Right atrium auricular region (tissue), 2 donors: ENCODE data around the gene TUBGCP2. TPM values are rescaled to one million over a fixed set of nuclear protein-coding genes. Genes with fewer than 3 reads are reported as not detected.

Source experiments
- DNase-seq: peaks from one replicate; pipeline ENCODE4 v3.0.0-alpha.2; 2019; ENCODE audit warnings: low spot score
- H3K27ac ChIP-seq, 2 donors: fragments of 200-600 bp; sonication (generic); 1 replicate in 1 of 2; 2 replicates in 1 of 2; pipeline ENCODE4 v1.5.1; 2016 to 2019
- H3K27me3 ChIP-seq, 2 donors: fragments of 200-600 bp; sonication (generic); one replicate each; pipeline versions ENCODE4 v1.5.1 to v1.6.0; 2017 to 2019
- H3K36me3 ChIP-seq: fragments of 200-600 bp; sonication (generic); one replicate; pipeline ENCODE4 v1.5.1; 2016
- H3K4me1 ChIP-seq, 2 donors: fragments of 200-600 bp; sonication (generic); one replicate each; pipeline versions ENCODE4 v1.5.1 to v1.6.0; 2017 to 2019
- H3K4me3 ChIP-seq, 2 donors: fragments of 200-600 bp; sonication (generic); 1 replicate in 1 of 2; 2 replicates in 1 of 2; pipeline ENCODE4 v1.5.1; 2017 to 2019; ENCODE audit warnings: mild to moderate bottlenecking in 1 of 2, moderate library complexity in 1 of 2
- H3K9me3 ChIP-seq, 2 donors: fragments of 200-600 bp; sonication (generic); one replicate each; pipeline ENCODE4 v1.5.1; 2019
- total RNA-seq, 2 donors: library from RNA; depleted of rRNA; stranded (reverse); fragments of >200 nt; gene quantifications; one replicate each; pipeline ENCODE4 v1.1.0, GENCODE V29; 2016
- TF ChIP-seq, protein P1 (sequence below), 2 donors: fragments of 200-600 bp; sonication (generic); IDR thresholded peaks; one replicate each; pipeline ENCODE4 v1.5.1; 2019; ENCODE audit warnings: antibody characterized with exemption in 2 of 2

TUBGCP2 gene
- total RNA-seq, 2 donors from 2014 or later, result 22.1 to 30.4 TPM

DNA sequence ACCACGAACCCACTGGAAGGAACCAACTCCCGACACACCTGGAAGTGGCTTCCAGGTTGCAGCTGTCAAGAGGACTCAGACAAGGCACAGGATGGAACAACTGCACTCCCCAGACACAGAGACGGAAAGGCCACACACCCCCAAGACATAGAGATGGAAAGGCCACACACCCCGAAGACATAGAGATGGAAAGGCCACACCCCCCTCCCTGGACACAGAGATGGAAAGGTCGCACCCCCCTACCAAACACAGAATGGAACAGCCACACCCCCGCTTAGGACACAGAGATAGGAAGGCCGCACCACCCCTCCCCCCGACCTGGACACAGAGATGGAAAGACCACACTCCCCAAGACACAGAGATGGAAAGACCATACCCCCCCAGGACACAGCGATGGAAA lies 7.6 kb upstream of the TUBGCP2 start:
- Histone ChIP-seq H3K4me1 (peaks cover 0 to 10% of the 10 kb centered on the region in 2 donors), H3K27me3 (peaks cover 0 to 3% of the 10 kb centered on the region in 2 donors), H3K4me3 (no peak overlapping the region), H3K36me3 (no peaks in the 10 kb centered on the region), H3K27ac (no peak overlapping the region), H3K9me3 (no peaks in the 10 kb centered on the region)
- TF ChIP-seq, protein P1, sequence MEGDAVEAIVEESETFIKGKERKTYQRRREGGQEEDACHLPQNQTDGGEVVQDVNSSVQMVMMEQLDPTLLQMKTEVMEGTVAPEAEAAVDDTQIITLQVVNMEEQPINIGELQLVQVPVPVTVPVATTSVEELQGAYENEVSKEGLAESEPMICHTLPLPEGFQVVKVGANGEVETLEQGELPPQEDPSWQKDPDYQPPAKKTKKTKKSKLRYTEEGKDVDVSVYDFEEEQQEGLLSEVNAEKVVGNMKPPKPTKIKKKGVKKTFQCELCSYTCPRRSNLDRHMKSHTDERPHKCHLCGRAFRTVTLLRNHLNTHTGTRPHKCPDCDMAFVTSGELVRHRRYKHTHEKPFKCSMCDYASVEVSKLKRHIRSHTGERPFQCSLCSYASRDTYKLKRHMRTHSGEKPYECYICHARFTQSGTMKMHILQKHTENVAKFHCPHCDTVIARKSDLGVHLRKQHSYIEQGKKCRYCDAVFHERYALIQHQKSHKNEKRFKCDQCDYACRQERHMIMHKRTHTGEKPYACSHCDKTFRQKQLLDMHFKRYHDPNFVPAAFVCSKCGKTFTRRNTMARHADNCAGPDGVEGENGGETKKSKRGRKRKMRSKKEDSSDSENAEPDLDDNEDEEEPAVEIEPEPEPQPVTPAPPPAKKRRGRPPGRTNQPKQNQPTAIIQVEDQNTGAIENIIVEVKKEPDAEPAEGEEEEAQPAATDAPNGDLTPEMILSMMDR (IDR thresholded peaks at IDR 0.05), result no peak
- DNase-seq, result no peak

DNA sequence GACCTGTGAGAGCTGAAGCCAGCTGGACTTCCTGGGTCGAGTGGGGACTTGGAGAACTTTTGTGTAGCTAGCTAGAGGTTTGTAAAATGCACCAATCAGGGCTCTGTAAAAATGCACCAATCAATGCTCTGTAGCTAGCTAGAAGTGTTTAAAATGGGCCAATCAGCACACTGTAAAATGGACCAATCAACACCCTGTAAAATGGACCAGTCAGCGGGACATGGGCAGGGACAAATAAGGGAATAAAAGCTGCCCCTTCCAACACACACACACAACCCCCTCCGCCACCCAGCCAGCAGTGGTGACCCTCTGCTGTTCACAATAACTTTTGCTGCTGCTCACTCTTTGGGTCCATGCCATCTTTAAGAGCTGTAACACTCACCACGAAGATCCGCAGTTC lies 7.2 kb upstream of the TUBGCP2 start:
- peaks cover 0 to 3% of the 10 kb centered on the region in 2 donors for H3K27me3 ChIP-seq
- no peak overlapping the region for H3K4me3 ChIP-seq
- TF ChIP-seq, protein P1 (IDR thresholded peaks at IDR 0.05), result no peak
- H3K36me3 ChIP-seq, result no peaks in the 10 kb centered on the region
- no peak overlapping the region for H3K27ac ChIP-seq
- H3K4me1 ChIP-seq, result peaks cover 0 to 10% of the 10 kb centered on the region in 2 donors
- no peaks in the 10 kb centered on the region for H3K9me3 ChIP-seq
- DNase-seq, result no peak

DNA sequence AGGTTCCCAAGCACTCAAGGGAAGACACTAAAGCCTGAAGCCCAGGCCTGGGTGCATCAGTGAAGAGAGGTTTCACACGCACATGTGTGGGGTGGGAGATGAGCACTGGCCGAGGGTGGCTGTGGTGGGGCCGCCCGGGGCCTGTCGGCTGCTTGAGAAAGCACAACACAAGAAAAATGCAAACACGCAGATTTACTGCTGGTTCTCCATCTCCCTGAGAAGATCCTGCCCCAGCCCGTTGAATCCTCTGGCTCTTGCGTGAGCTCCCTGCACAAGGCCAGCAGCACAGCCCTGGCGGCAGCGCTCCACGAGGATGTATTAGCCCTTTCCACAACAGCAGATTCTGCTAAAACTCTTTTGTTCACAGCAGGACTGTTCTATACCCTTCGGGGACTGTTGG lies 6.2 kb upstream of the TUBGCP2 start:
- TF ChIP-seq, protein P1 (IDR thresholded peaks at IDR 0.05), result no peak
- Histone ChIP-seq H3K9me3 (no peaks in the 10 kb centered on the region), H3K27ac (no peak overlapping the region), H3K4me1 (peaks cover 0 to 10% of the 10 kb centered on the region in 2 donors), H3K4me3 (no peak overlapping the region), H3K36me3 (no peaks in the 10 kb centered on the region), H3K27me3 (peaks cover 0 to 3% of the 10 kb centered on the region in 2 donors)
- no peak for DNase-seq

DNA sequence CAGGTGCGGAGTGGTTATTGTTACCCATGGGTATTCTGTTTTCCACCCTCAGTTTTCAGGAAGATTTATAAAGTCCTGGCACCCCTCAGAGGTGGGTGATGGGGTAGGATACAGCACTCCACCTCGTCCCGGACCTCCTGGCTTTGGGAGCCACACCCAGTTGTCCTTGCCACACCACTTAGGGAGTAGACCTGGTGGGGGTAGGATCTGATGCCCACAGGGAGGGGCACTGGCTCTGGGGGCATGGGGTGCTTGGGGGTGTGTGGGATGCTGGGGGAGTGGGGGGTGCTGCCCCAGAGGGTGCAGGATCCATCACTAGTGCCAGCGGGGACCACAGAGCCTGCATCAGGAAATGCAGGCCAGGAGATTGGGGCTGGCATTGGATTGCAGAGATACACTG lies 4.5 kb upstream of the TUBGCP2 start:
- no peak overlapping the region for H3K27ac ChIP-seq
- TF ChIP-seq, protein P1 (IDR thresholded peaks at IDR 0.05), result no peak
- H3K36me3 ChIP-seq, result no peaks in the 10 kb centered on the region
- H3K27me3 ChIP-seq, result no peaks in the 10 kb centered on the region
- H3K9me3 ChIP-seq, result no peaks in the 10 kb centered on the region
- H3K4me3 ChIP-seq, result no peak overlapping the region
- DNase-seq, result no peak
- H3K4me1 ChIP-seq, result peaks cover 0 to 8% of the 10 kb centered on the region in 2 donors

DNA sequence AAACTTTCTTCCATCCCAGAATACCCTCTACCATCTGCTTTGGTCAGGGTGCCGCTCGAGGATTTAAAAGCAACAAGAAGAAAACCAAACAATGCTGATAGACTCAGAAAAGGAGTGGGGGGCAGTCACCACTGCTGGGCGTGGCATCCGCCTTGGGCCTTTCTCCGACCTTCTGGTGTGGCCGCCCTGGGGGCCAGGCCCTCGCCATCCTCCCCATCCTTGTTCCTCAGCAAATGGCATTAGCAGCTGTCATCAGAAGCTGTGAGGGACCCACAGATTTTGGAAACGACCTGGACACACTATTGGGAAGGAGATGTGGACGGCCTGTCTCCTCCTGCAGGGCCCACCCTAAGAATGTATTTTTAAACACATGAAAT lies 4.1 kb upstream of the TUBGCP2 start:
- no peak overlapping the region for H3K27ac ChIP-seq
- no peak for DNase-seq
- H3K4me1 ChIP-seq, result peaks cover 0 to 12% of the 10 kb centered on the region in 2 donors
- no peaks in the 10 kb centered on the region for H3K9me3 ChIP-seq
- H3K36me3 ChIP-seq, result no peaks in the 10 kb centered on the region
- H3K4me3 ChIP-seq, result no peak overlapping the region
- H3K27me3 ChIP-seq, result no peaks in the 10 kb centered on the region
- TF ChIP-seq, protein P1 (IDR thresholded peaks at IDR 0.05), result no peak

DNA sequence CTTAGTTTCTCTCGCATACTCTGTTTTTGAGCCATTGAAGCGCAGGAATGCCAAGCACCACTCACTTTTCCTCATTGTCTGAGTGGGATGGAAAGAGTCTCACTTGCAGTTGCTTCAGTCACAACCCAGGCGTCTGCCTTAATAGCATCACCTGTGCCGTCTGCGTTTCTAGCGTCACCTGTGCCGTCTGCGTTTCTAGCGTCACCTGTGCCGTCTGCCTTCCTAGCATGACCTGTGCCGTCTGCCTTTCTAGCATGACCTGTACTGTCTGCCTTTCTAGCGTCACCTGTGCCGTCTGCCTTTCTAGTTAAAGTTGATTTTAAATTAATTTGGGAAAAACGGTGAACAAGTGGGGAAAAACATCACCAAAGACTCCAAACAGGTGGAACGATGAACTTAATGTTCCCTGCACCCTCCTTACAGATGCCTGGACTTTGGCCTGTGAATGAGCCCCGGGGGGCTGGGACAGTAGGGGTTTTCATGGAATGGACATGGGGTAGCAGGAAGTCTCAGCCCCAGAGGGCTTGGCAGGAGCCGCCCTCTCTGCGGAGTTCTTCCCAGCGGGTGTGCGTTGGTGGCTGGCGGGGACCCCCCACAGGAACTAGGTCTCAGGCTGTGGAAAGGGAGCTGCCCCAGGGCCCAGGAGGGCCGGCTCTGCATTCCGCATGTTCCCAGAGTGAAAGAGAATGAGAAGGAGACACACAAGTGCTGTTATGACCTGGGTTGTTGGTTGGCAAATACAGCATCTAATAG lies 3.5 kb upstream of the TUBGCP2 start:
- no peaks in the 10 kb centered on the region for H3K27me3 ChIP-seq
- H3K36me3 ChIP-seq, result no peaks in the 10 kb centered on the region
- TF ChIP-seq, protein P1 (IDR thresholded peaks at IDR 0.05), result no peak
- no peak overlapping the region for H3K27ac ChIP-seq
- no peaks in the 10 kb centered on the region for H3K9me3 ChIP-seq
- no peak for DNase-seq
- H3K4me3 ChIP-seq, result no peak overlapping the region
- H3K4me1 ChIP-seq, result peaks cover 0 to 18% of the 10 kb centered on the region in 2 donors
